HUES6 (cell line): ENCODE measurements around the gene ODAD2.

Experiments used
- H3K27ac ChIP-seq: 2 replicates; pipeline ENCODE4 v1.7.0; 2013; ENCODE audit warnings: low read depth, mild to moderate bottlenecking, low read length, inconsistent platforms
- H3K27me3 ChIP-seq: 2 replicates; pipeline ENCODE4 v1.6.1; 2013; ENCODE audit warnings: low read length; ENCODE audit not compliant: control insufficient read depth, insufficient read depth
- H3K36me3 ChIP-seq: 2 replicates; pipeline ENCODE4 v1.6.1; 2013; ENCODE audit warnings: low read length; ENCODE audit not compliant: control insufficient read depth, insufficient read depth
- H3K4me1 ChIP-seq: 2 replicates; pipeline ENCODE4 v1.6.1; 2013; ENCODE audit warnings: low read length; ENCODE audit not compliant: control insufficient read depth, insufficient read depth
- H3K4me3 ChIP-seq: 2 replicates; pipeline ENCODE4 v1.5.1; 2013; ENCODE audit warnings: low read depth, low read length
- H3K9ac ChIP-seq: one replicate; pipeline ENCODE4 v1.6.1; 2013; ENCODE audit warnings: mild to moderate bottlenecking, low read length
- H3K9me3 ChIP-seq: 2 replicates; pipeline ENCODE4 v1.6.1; 2013; ENCODE audit warnings: low read depth, low read length; ENCODE audit not compliant: control insufficient read depth, insufficient read depth

Gene ODAD2

DNA sequence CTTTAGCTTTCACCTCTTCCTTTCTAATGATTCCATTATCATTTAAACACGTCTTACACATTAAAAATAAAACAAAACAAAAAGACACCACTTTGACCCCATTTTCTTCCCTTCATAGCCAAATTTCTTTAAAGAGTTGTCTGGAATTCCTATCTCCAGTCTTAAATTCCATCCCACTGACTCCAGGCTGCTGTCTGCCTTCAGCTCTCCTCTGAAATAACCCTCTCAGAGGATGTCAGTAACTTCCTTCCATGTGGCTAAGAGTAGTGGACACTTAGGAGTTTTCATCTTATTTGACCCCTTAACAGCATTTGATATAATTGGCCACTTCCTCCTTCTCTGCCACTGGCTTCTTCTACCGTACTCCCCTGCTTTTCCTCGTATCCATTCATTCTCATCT lies 183.6 kb downstream of the ODAD2 start:
- Histone ChIP-seq H3K9ac (no peak overlapping the region), H3K36me3 (no peaks in the 10 kb centered on the region), H3K4me1 (no peaks in the 10 kb centered on the region), H3K9me3 (no peaks in the 10 kb centered on the region), H3K27me3 (no peaks in the 10 kb centered on the region), H3K27ac (no peak overlapping the region), H3K4me3 (no peak overlapping the region)

DNA sequence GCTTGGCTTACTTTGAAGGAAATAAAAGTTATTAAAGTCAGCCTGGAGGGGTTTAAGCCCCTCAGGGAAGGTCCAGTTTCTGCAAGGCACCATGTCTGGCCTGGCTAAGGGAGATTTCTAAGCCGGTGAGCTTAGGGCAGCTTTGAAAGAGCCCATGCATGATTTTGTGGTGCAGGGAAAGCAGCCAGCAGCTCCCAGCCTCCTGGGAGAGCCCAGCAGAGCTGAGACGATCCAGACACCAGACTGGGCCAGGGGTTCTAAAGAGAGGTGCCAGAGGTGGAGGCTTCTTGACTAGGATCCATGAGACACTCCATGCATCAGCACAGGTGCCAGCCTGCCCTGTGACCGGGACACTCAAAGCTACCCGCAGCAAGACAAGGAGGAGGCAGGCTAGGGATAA lies 193.7 kb downstream of the ODAD2 start:
- Histone ChIP-seq H3K9ac (no peak overlapping the region), H3K9me3 (no peaks in the 10 kb centered on the region), H3K27ac (no peak overlapping the region), H3K27me3 (no peaks in the 10 kb centered on the region), H3K4me1 (no peaks in the 10 kb centered on the region), H3K4me3 (no peak overlapping the region), H3K36me3 (no peaks in the 10 kb centered on the region)

DNA sequence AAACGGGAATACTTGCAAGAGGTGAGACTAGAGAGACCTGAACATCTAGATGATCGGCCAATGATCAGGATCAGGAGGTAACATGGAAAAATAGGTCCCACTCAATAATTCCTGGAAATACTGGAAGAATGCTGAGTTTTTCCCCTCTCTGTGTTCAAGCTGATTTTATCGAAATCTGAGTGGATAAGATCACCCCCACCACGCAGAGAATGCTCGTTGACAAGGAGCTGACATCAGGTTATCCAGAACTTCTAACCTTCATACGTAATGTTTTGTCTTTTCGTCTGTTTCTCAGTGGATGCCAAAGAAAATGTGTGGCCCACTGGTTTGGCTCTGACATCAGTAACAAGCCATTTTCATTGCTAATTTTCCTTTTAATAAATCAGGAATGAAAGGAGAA lies 194.7 kb downstream of the ODAD2 start:
- no peaks in the 10 kb centered on the region for H3K9me3 ChIP-seq
- no peak overlapping the region for H3K27ac ChIP-seq
- H3K4me3 ChIP-seq, result no peak overlapping the region
- H3K36me3 ChIP-seq, result no peaks in the 10 kb centered on the region
- no peaks in the 10 kb centered on the region for H3K4me1 ChIP-seq
- H3K9ac ChIP-seq, result no peak overlapping the region
- no peaks in the 10 kb centered on the region for H3K27me3 ChIP-seq

DNA sequence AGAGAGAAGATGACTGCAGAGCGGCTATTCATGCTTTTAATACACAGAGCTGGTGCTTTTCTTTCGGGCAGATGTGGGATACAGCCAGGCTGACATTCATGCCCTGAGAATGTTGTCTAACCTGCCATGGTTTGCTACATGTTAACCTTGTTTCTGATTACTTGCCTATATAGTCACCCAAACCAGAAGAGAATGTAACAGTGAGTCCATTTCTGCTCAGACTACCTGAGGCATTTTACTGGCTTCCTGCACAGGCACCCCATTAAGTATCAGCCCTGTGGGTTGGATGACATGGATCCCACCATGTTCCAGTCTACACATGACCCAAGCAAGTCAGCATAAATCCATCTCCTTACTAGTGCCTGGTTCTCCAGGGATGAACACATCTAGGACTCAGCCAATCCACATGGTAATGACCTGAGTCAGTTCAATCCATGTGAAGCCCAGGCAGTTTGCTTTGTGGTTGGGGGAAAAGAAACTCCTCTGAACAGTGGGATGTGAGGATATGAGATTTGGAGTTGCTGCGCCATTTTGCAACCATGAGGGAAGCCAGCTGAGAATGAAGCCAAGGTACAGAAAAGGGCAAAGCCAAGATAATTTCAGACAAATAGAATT lies 197.6 kb downstream of the ODAD2 start:
- Histone ChIP-seq H3K9me3 (no peaks in the 10 kb centered on the region), H3K4me3 (no peak overlapping the region), H3K9ac (no peak overlapping the region), H3K36me3 (no peaks in the 10 kb centered on the region), H3K4me1 (no peaks in the 10 kb centered on the region), H3K27ac (no peak overlapping the region), H3K27me3 (no peaks in the 10 kb centered on the region)

DNA sequence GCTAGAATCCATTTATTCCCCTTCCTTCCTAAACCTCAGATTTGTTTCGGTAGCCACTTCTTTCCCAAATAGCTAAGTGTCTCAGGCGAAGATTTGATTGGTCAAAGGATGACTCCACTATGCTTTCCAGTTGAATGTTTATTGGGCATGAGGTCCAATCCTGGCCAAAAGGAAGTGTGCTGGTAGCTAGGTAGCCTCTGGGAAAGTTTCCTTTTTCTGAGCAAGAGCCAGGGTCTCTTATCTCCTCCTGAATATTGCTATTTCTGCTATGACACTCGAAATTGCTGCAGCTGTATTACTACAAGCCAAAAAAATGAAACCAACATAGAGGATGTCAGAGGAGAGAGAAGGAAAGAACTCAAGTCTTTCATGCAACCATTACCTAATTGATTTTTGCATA lies 199.8 kb downstream of the ODAD2 start:
- H3K27ac ChIP-seq, result no peak overlapping the region
- no peaks in the 10 kb centered on the region for H3K27me3 ChIP-seq
- H3K4me1 ChIP-seq, result no peaks in the 10 kb centered on the region
- no peaks in the 10 kb centered on the region for H3K36me3 ChIP-seq
- H3K9me3 ChIP-seq, result no peaks in the 10 kb centered on the region
- no peak overlapping the region for H3K9ac ChIP-seq
- no peak overlapping the region for H3K4me3 ChIP-seq

DNA sequence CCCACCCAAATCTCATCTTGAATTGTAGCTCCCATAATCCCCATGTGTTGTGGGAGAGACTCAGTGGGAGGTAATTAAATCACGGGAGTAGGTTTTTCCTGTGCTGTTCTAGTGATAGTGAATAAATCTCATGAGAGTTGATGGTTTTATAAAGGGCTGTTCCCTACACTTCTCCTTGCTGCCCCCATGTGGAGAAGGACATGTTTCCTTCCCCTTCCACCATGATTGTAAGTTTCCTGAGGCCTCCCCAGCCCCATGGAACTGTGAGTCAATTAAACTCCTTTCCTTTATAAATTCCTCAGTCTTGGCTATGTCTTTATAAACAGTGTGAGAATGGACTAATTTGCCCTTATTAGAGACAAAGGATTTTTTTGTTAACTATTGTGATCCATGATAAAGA lies 204.7 kb downstream of the ODAD2 start:
- no peak overlapping the region for H3K27ac ChIP-seq
- H3K9me3 ChIP-seq, result no peaks in the 10 kb centered on the region
- H3K4me1 ChIP-seq, result no peaks in the 10 kb centered on the region
- no peaks in the 10 kb centered on the region for H3K36me3 ChIP-seq
- no peaks in the 10 kb centered on the region for H3K27me3 ChIP-seq
- H3K9ac ChIP-seq, result no peak overlapping the region
- H3K4me3 ChIP-seq, result no peak overlapping the region

DNA sequence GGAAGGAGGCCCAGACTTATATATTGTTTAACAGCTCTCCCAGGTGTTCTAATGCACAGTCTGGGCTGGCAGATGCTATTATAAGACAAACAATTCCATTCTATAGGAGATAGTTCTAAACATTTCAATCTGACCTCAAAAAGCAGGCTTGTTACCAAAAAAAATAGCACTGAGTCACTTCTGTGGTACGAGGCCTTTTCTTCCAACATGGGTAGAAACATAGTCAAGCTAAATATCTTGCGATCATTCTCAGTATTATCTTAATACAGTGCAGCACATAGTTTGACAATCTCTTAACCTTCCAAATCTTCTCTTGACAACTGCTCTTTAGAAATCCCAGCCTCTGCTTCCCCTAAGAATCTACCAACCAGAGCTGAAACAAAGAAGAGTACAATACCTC lies 206.7 kb downstream of the ODAD2 start:
- no peak overlapping the region for H3K9ac ChIP-seq
- H3K4me1 ChIP-seq, result no peaks in the 10 kb centered on the region

DNA sequence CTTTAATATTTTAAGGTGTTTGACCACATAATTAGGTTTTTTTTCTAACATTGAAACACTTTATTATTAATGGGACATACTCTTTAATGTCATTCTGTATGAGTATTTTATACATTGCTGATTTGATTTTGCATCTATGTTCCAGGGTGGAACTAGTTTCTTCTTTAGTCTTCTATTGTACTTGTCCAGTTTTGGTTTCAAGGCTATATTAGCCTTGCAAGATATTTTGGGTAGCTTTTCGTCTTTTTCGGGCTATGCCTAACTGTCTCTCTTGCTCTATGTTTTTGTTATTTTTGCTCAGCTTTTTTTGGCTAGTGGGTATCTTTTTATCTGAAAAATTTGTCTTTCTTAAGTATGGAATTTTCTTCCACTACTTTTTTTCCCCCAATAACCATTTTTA lies 214.6 kb downstream of the ODAD2 start:
- Histone ChIP-seq H3K4me3 (no peak overlapping the region), H3K9me3 (0 out of 2 replicates have a peak, but pooled peaks cover 3% of the 10 kb centered on the region), H3K4me1 (no peaks in the 10 kb centered on the region), H3K27me3 (no peaks in the 10 kb centered on the region), H3K9ac (no peak overlapping the region), H3K27ac (no peak overlapping the region), H3K36me3 (no peaks in the 10 kb centered on the region)

More for the DNA sequence above, 206.7 kb downstream of the ODAD2 start:
- H3K4me3 ChIP-seq, result no peak overlapping the region
- no peak overlapping the region for H3K27ac ChIP-seq
- H3K27me3 ChIP-seq, result no peaks in the 10 kb centered on the region
- no peaks in the 10 kb centered on the region for H3K9me3 ChIP-seq
- H3K36me3 ChIP-seq, result no peaks in the 10 kb centered on the region

DNA sequence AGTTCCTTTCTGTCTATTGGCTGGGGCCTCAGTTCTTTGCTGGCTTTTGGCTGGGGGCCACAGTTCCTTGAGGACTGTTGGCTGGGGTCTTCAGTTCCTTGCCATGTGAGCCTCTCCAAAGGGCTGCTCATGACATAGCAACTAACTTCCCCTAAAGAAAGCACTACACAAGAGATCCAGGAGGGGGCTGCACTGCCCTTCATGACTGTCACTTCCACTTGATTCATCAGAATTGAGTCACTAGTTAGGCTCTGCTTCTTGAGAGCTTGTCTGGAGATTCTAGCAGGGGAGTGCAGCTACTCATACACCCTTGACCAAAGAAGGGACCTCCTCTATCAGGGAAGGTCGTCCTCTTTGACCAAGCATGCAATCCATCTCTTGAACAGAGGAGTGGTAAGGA lies 215.2 kb downstream of the ODAD2 start:
- Histone ChIP-seq H3K4me3 (no peak overlapping the region), H3K27me3 (no peaks in the 10 kb centered on the region), H3K36me3 (no peaks in the 10 kb centered on the region), H3K4me1 (no peaks in the 10 kb centered on the region), H3K27ac (no peak overlapping the region), H3K9me3 (0 out of 2 replicates have a peak, but pooled peaks cover 3% of the 10 kb centered on the region), H3K9ac (no peak overlapping the region)

DNA sequence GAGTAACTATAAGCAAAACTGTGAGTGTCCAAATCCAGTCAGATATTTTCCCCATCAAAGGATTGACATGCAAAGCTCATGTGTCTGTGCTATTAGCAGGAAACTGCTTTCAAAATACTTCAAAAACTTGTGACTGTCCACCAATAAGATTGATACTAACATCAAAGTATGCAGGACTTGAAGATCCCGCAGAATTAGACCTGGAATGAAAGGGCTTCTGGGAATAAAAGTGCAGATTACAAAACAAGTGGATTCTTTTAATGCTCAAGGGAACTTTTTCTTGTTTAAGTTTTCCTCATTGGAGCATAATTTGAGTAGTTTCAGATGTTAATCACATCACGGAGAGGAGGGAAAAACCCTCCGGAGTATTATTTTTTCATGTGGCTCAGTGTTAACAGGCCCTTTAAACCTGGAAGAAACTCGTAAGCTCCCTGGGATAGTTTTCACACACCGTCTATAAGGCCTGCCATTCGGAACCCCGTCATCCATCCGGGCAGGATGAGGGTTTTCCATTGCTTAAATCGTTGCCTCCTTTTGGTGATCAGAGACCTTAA lies 219.3 kb downstream of the ODAD2 start:
- no peak overlapping the region for H3K9ac ChIP-seq

DNA sequence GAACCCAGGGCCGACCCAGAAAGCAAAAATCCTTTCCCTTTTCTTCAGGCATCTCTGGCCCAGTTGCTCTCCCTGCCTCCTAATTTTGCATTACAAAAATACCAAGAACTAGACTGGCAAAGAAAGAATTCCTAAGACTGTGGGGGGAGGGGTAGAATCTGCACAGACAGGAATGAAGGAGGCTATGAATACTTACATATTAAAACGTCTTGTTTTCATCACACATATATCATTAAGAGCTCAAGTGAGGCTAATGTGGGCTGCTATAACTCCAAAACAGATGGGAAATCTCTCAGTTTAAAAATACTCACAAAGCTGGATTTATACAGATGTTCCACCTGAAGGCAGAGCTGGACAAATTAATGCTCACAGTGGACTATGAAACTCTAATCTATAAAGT lies 224.0 kb downstream of the ODAD2 start:
- Histone ChIP-seq H3K27me3 (no peaks in the 10 kb centered on the region), H3K36me3 (no peaks in the 10 kb centered on the region), H3K9me3 (no peaks in the 10 kb centered on the region), H3K9ac (no peak overlapping the region), H3K4me1 (peaks cover 10% of the 10 kb centered on the region), H3K4me3 (no peak overlapping the region), H3K27ac (no peak overlapping the region)

More for the DNA sequence above, 219.3 kb downstream of the ODAD2 start:
- H3K36me3 ChIP-seq, result no peaks in the 10 kb centered on the region
- H3K27ac ChIP-seq, result no peak overlapping the region
- peaks cover 6% of the 10 kb centered on the region for H3K4me1 ChIP-seq
- H3K4me3 ChIP-seq, result no peak overlapping the region
- H3K9me3 ChIP-seq, result 0 out of 2 replicates have a peak, but pooled peaks cover 3% of the 10 kb centered on the region
- no peaks in the 10 kb centered on the region for H3K27me3 ChIP-seq
